Measurements from ENCODE around the gene EFHD1. TPM values are rescaled to one million over a fixed set of nuclear protein-coding genes. Genes with fewer than 3 reads are reported as not detected.
"Not testable (repeated sequence)": the region's sequence is repeated elsewhere in the genome, so short reads cannot be mapped to it uniquely, and the experiment has no call there.

EFHD1 gene
- total RNA-seq, 4 donors from 2014 or later = 1.6 to 6.1 (median 3.7) TPM; not detected in 1

DNA sequence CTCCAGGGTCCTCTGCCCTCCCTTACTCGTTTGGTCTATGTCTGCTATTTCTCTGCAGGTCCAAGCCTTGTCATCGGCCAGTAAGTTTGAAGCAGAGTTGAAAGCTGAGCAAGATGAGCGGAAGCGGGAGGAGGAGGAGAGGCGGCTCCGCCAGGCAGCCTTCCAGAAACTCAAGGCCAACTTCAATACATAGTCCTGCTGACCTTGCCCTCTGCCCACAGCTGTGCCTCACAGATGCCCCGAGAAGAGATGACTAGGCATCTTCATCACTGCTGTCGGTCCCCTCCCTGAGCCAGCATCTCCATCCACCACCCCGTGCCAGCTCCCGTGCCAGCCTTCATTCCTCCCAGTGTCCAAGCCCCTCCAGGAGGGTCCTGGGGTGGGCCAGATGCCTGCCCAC lies 48.1 kb downstream of the EFHD1 start:
- TF ChIP-seq, protein P1, sequence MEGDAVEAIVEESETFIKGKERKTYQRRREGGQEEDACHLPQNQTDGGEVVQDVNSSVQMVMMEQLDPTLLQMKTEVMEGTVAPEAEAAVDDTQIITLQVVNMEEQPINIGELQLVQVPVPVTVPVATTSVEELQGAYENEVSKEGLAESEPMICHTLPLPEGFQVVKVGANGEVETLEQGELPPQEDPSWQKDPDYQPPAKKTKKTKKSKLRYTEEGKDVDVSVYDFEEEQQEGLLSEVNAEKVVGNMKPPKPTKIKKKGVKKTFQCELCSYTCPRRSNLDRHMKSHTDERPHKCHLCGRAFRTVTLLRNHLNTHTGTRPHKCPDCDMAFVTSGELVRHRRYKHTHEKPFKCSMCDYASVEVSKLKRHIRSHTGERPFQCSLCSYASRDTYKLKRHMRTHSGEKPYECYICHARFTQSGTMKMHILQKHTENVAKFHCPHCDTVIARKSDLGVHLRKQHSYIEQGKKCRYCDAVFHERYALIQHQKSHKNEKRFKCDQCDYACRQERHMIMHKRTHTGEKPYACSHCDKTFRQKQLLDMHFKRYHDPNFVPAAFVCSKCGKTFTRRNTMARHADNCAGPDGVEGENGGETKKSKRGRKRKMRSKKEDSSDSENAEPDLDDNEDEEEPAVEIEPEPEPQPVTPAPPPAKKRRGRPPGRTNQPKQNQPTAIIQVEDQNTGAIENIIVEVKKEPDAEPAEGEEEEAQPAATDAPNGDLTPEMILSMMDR (IDR thresholded peaks at IDR 0.05) = no peak
- TF ChIP-seq POLR2AphosphoS5 (IDR thresholded peaks at IDR 0.05) (no peak), EP300 (IDR thresholded peaks at IDR 0.05; ENCODE audit: low read depth) (no peak), POLR2A (IDR thresholded peaks at IDR 0.05) (no peak)
- no peaks in the 10 kb centered on the region for H3K9me3 ChIP-seq
- in situ Hi-C loops (cut with MboI; ENCODE audit: low pct_ligation_motif_present in 1 of 4, low pct_unique_long_range_greater_than_20kb in 1 of 4, low sequenced_read_pairs in 3 of 4) = no loop called here
- H3K27ac ChIP-seq = no peak overlapping the region
- no peak for DNase-seq
- H3K4me3 ChIP-seq = no peak overlapping the region
- intact Hi-C loops (cut with DNase I; ENCODE audit: low total_unique reads) = no loop called here
- 91 to 93% methylated on average over 4 to 10 of the region's 10 CpGs for WGBS, 2 donors (ENCODE audit: low coverage in 1 of 2)
- H3K27me3 ChIP-seq = no peaks in the 10 kb centered on the region
- no peaks in the 10 kb centered on the region for H3K4me1 ChIP-seq
- no peaks in the 10 kb centered on the region for H3K36me3 ChIP-seq

DNA sequence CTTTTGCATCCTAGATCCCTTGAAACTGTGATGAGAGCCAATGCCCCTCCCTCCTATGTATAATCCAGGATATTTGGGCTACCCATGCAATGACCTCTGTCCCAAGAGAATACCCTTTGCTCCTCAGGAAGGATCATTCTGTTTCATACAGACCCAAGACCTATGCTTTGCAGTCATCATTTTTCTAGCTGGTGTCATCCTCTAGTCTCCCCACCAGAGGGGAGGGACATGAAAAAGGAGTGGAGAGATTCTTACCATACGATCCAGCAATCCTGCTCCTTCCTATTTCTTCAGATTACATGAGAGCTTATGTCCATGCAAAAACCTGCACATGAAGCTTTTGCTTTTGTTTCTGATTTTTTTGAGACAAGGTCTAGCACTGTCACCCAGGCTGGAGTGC lies 50.0 kb downstream of the EFHD1 start:
- TF ChIP-seq, protein P1 (IDR thresholded peaks at IDR 0.05) = no peak
- TF ChIP-seq POLR2A (IDR thresholded peaks at IDR 0.05) (no peak), POLR2AphosphoS5 (IDR thresholded peaks at IDR 0.05) (no peak), EP300 (IDR thresholded peaks at IDR 0.05; ENCODE audit: low read depth) (no peak)
- 40 to 60% methylated on average over 1 of the region's 1 CpG for WGBS, 2 donors (ENCODE audit: low coverage in 1 of 2)
- no peak for DNase-seq
- Histone ChIP-seq H3K9me3 (no peaks in the 10 kb centered on the region), H3K4me1 (no peaks in the 10 kb centered on the region), H3K27me3 (no peaks in the 10 kb centered on the region), H3K4me3 (no peak overlapping the region), H3K36me3 (no peaks in the 10 kb centered on the region), H3K27ac (no peak overlapping the region)
- in situ Hi-C loops (cut with MboI; ENCODE audit: low pct_ligation_motif_present in 1 of 4, low pct_unique_long_range_greater_than_20kb in 1 of 4, low sequenced_read_pairs in 3 of 4) = no loop called here
- intact Hi-C loops (cut with DNase I; ENCODE audit: low total_unique reads) = no loop called here

DNA sequence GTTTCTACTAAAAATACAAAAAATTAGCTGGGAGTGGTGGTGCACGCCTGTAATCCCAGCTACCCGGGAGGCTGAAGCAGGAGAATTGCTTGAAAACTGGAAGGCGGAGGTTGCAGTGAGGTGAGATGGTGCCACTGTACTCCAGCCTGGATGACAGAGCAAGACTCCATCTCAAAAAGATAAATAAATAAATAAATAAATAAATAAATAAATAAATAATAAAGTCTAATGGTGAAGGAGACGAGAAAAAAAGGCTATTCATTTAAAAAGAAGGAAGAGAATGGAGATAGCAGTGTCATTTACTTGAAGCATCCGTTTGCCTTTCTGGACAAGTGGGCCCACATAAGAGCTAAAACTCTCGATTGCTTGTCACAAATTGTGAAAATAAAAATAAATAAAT lies 52.0 kb downstream of the EFHD1 start:
- H3K4me3 ChIP-seq; intact Hi-C loops (cut with DNase I; ENCODE audit: low total_unique reads); H3K9me3 ChIP-seq; DNase-seq; H3K27me3 ChIP-seq; H3K4me1 ChIP-seq; H3K36me3 ChIP-seq; in situ Hi-C loops (cut with MboI; ENCODE audit: low pct_ligation_motif_present in 1 of 4, low pct_unique_long_range_greater_than_20kb in 1 of 4, low sequenced_read_pairs in 3 of 4); H3K27ac ChIP-seq: not testable (repeated sequence)
- WGBS, 2 donors (ENCODE audit: low coverage in 1 of 2) = 92 to 99% methylated on average over 6 of the region's 6 CpGs

DNA sequence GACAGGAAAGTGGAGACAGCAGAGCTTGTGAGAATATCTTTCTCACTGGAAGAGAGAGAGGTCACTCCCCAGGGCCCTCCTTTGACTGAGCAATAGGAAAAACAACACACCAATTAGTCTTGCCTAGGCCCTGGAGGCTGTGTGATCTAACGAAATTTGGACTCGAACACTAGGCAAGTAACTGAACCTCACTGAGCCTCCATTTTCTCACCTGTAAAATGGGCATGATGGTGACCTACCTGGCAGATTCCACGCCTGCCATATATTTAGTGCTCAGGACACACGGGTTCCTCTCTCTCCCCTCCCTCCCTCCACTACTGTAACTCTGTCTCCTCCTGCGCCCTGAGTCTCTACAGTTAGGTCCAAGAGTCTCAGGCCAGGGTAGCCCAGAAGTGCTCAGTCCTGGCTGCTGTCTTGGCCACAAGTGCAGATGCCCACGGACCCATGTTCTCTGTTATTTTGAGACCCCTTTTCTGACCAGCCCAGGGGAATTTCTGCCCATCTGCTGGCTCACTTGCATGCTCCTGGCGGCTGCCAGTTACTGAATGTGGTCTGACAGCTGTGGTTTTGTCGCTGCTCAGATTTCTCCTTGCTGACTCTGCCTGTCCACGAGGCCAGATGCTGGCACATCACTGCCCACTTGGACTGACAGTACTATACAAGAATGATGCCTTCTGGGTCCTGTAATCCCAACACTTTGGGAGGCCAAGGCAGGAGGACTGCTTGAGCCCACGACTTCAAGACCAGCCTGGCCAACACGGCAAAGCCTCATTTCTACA lies 54.2 kb downstream of the EFHD1 start:
- in situ Hi-C loops (cut with MboI; ENCODE audit: low pct_ligation_motif_present in 1 of 4, low pct_unique_long_range_greater_than_20kb in 1 of 4, low sequenced_read_pairs in 3 of 4) (no loop called here), intact Hi-C loops (cut with DNase I; ENCODE audit: low total_unique reads) (no loop called here)
- Histone ChIP-seq H3K36me3 (no peaks in the 10 kb centered on the region), H3K9me3 (peaks cover 0 to 6% of the 10 kb centered on the region in 2 donors), H3K4me3 (no peak overlapping the region), H3K27me3 (no peaks in the 10 kb centered on the region), H3K27ac (no peak overlapping the region), H3K4me1 (no peaks in the 10 kb centered on the region)
- TF ChIP-seq, protein P1 (IDR thresholded peaks at IDR 0.05) = no peak
- TF ChIP-seq EP300 (IDR thresholded peaks at IDR 0.05; ENCODE audit: low read depth) = no peak
- TF ChIP-seq POLR2A (IDR thresholded peaks at IDR 0.05) = no peak
- TF ChIP-seq POLR2AphosphoS5 (IDR thresholded peaks at IDR 0.05) = no peak
- DNase-seq = no peak
- 82 to 92% methylated on average over 2 to 11 of the region's 11 CpGs for WGBS, 2 donors (ENCODE audit: low coverage in 1 of 2)

DNA sequence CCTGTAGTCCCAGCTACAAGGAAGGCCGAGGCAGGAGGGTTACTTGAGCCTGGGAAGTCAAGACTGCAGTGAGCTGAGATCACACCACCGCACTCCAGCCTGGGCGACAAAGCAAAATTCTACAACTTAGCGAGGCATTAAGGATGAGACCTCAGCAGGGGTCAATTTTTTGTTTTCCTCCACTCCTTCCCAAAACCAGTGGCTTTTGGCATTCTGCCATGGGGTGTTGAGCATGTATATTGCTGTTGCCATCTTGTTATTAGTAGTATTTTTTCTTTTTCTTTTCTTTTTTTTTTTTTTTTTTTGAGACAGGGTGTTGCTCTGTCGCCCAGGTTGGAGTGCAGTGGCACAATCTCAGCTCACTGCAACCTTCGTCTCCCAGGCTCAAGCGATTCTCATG lies 54.8 kb downstream of the EFHD1 start:
- intact Hi-C loops (cut with DNase I; ENCODE audit: low total_unique reads) (no loop called here), in situ Hi-C loops (cut with MboI; ENCODE audit: low pct_ligation_motif_present in 1 of 4, low pct_unique_long_range_greater_than_20kb in 1 of 4, low sequenced_read_pairs in 3 of 4) (no loop called here)
- Histone ChIP-seq H3K4me1 (no peaks in the 10 kb centered on the region), H3K27ac (no peak overlapping the region), H3K27me3 (no peaks in the 10 kb centered on the region), H3K9me3 (peaks cover 0 to 6% of the 10 kb centered on the region in 2 donors), H3K4me3 (no peak overlapping the region), H3K36me3 (no peaks in the 10 kb centered on the region)
- DNase-seq = no peak
- no peak for TF ChIP-seq POLR2A (IDR thresholded peaks at IDR 0.05)
- no peak for TF ChIP-seq EP300 (IDR thresholded peaks at IDR 0.05; ENCODE audit: low read depth)
- TF ChIP-seq POLR2AphosphoS5 (IDR thresholded peaks at IDR 0.05) = no peak
- 89 to 94% methylated on average over 3 to 7 of the region's 7 CpGs for WGBS, 2 donors (ENCODE audit: low coverage in 1 of 2)

Data from transverse colon (tissue), 4 donors.